ENCODE results near the gene EXOC4.

GRCh38 chr7:134113655-134114054 lies 860.8 kb downstream of the EXOC4 start:
- no peak for TF ChIP-seq CTCF (IDR thresholded peaks at IDR 0.05)
- TF ChIP-seq POLR2AphosphoS5 (IDR thresholded peaks at IDR 0.05; ENCODE audit: low read depth, low read length), result no peak
- TF ChIP-seq REST (IDR thresholded peaks at IDR 0.05; ENCODE audit: insufficient read depth in 1 of 2, low read depth in 2 of 2, low read length in 1 of 2), result no peak

Measured in Panc1 (cell line).